Tongue (tissue), 2 donors: Measurements from ENCODE around the gene HK1. TPM values are rescaled to one million over a fixed set of nuclear protein-coding genes. Genes with fewer than 3 reads are reported as not detected.

Experiments used
- DNase-seq: peaks from one replicate; pipeline ENCODE4 v3.0.0-alpha.2; 2015
- total RNA-seq: library from RNA; depleted of rRNA; stranded (reverse); fragments of >200 nt; gene quantifications from one replicate; pipeline ENCODE4 v1.2.3, GENCODE V29; 2014

The HK1 gene
- total RNA-seq, 1 donor from 2014 or later = 82.1 TPM

- no peak for DNase-seq
Observed at GRCh38 chr10:69377191-69377590, 98.9 kb downstream of the HK1 start.

DNA sequence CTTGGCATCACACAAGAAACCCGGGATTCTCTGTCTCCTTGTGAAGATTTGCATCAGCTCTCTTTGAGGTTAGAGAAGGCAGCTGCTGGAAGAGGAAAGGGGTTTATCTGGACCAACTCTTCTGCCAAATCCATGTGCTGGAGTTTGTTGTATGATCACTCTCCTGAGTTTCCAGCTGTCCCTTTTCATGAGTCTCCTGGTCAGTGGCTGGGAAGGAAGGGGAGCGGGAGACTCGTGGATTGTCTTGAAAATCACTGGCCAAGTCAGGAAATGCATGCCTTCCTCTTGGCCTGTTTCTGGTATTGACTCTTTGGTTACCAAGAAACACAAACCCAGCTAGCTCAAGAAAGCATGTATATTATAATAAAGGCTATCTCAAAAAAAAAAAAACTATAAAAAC lies 99.6 kb downstream of the HK1 start:
- DNase-seq = peak; percentile 65

GRCh38 chr10:69379800-69380199 lies 101.5 kb downstream of the HK1 start:
- no peak for DNase-seq

GRCh38 chr10:69382382-69383117 lies 104.3 kb downstream of the HK1 start:
- no peak for DNase-seq

DNA sequence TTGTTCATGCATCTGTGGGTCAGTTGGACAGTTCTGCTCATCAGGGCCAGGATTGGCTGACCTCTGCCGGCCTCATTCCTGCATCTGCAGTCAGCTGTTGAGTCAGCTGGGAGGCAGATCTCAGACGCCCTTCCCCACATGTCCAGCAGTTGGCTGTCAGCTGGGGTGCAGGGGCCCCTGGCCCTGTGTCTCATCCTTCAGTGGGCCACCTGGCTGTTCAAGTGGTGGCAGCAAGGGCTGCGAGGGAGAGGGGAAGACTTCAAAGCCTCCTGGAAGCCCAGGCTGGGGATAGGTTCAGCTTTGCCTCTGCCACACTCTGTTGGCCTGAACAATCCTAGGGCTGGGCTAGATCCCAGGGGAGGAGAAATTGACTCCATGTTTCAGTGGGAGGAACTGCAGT lies 105.3 kb downstream of the HK1 start:
- peak; percentile 64 for DNase-seq

- no peak for DNase-seq
Observed at GRCh38 chr10:69384320-69384719, 106.0 kb downstream of the HK1 start.

DNA sequence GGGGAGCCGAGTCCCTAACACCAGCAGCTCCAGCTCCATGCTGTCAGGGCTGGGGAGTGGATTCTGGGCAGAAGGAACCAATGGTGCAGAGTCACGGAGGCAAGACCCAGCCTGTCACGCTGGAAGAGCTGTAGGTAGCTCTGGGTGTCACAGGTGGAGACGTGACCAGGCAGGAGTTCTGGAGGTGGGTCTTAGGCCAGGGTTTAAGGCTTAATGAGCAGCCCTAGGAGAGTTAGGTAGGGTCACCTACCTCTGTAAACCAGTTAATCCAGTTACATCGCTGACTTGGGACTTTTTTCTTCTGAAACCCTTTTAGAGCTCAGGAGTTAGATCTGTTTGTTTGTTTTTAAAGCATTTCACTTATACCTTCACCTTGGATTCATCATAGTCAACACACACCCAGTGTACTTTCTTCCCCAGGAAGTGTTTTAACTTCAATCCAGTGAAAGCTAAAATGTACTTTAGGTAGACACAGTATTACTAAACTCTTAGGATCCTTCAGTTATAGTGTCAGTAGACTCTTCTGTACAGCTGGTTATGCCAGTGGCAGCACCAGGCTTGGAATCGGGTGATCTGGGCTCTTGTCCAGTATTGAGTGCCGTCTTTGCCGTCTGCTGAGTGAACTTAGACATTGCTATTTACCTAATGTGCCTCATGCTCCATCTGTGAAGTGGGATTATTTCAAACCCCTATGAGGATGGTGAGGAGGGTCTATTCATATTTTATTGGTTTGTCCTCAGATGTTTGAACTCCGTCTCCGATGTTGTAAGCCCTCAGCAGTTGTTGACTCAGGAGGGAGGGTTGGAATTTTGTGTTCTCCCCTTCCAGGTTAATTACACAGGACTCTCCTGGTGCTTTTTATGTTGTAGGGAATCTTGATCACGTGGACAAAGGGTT lies 107.4 kb downstream of the HK1 start:
- DNase-seq = peak; percentile 65

GRCh38 chr10:69387500-69387899 lies 109.2 kb downstream of the HK1 start:
- DNase-seq = no peak

GRCh38 chr10:69388488-69388887 lies 110.2 kb downstream of the HK1 start:
- DNase-seq = no peak

DNA sequence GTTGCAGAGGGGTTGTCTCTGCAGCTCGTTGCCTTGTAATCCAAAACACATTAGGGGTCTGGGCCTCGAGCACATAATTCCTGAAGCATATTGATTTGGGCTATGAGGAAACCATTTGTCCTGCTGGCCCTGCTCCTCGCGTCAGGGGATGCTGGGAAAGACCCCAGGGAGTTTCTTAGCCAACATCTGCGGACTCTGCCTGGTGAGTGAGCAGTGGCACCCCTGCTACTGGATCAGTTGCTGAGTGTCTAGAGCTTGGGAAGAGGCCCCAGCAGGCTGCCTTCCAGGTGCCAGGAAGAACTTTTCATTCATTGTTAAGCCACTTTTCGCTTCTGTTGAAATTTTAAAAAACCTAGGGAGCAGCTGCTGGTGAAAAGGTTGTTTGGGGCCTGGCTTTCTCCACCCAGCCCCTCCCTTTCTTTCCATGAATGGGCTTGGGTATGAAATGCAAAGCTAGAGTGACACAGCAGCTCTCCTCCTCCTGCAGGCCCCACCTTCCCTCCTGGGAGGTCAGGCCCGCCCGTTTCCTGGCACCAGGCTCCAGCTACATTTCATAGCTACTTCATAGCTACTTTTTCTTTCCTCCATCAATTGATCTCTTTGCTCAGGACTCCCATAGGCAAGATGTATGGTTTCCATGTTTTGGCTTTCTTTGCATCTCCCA lies 111.7 kb downstream of the HK1 start:
- DNase-seq = peak; percentile 73

GRCh38 chr10:69391158-69391557 lies 112.9 kb downstream of the HK1 start:
- no peak for DNase-seq

GRCh38 chr10:69392481-69393000 lies 114.2 kb downstream of the HK1 start:
- peak; percentile 94 for DNase-seq

GRCh38 chr10:69394020-69394419 lies 115.7 kb downstream of the HK1 start:
- no peak for DNase-seq

- DNase-seq = peak; percentile 64
Observed at GRCh38 chr10:69397972-69398371, 119.7 kb downstream of the HK1 start.

GRCh38 chr10:69398466-69398865 lies 120.2 kb downstream of the HK1 start:
- DNase-seq = no peak

GRCh38 chr10:69400936-69401335 lies 122.6 kb downstream of the HK1 start:
- no peak for DNase-seq

- DNase-seq = no peak
Observed at GRCh38 chr10:69401416-69401815, 123.1 kb downstream of the HK1 start.

DNA sequence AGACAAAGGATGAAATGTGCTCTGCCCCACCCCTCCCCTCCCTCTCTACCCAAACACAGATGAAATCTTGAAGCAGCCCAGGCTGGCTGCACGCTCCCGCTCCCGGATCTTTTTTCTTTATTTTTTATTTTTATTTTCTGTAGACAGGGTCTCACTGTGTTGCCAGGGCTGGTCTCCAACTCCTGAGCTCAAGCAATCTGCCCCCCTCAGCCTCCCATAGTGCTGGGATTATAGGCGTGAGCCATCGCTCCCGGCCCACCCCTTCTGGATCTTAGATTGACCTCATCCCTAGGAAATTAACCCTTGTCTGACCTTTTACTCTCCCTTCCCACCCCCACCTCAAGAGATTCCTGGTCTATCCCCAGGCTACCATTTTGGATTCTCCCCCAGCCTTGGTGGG lies 124.1 kb downstream of the HK1 start:
- DNase-seq = no peak

- no peak for DNase-seq
Observed at GRCh38 chr10:69403066-69403465, 124.8 kb downstream of the HK1 start.

- DNase-seq = no peak
Observed at GRCh38 chr10:69403519-69403918, 125.2 kb downstream of the HK1 start.

DNA sequence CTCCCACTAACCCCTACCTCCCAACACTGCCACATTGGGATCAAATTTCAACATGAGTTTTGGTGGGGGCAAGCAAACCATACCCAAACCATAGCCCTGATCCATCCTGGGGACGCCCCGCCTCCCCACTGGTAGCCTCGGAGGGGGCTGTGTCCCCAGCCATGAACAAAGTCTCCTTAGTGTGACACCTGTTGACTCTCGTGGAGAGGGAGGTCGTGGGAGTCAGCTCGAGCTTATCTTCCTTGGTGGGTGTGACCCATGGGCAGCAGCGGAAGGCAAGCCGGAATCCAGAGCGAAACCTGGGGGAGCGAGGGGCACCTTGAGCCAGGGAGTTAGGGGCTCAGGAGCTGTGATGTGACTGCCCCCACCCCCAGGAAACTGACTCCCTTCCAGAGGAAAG lies 126.5 kb downstream of the HK1 start:
- DNase-seq = no peak

DNA sequence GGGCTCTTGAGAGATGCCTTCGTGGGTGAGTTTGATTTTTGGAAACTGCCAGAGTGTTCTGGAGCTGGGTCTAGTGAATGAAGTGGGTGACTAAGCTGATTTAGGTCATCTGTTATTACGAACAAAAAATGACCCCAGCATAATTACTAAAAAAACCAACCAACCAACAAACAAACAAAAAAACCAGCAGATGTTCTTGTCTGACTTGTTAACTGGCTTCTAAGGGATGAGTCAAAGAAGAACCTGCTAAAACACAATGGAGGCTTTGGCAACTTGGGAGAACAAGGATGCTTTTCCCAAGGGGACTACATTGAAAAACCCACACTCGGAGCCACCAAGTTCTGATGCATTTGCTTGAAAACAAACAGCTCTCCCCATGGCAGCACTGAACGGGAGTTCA lies 126.9 kb downstream of the HK1 start:
- no peak for DNase-seq

DNA sequence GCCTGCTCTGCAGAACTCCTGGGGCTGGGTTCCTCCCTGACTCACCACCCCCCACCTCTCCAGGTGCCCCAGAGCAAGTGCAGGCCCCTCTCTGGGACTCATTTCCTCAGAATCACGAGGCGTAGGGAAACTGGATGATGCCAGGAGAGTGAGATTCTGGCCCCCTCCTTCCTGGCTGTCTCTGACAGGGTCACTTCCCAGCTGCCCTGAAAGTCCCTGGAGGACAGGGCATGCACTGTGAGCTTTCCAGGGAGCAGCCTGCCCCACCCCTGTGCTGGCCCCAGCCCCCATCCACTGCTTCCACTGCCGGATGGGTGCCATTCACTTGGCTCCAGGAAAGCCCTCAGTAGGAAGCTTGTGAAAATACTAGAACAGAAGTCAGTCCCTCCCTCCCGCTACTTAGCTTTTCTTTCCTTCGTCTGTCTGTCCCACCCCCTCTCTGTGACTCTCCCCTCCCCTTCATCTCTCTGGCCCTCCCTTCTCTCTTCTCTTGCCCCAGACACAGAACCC lies 128.1 kb downstream of the HK1 start:
- DNase-seq = no peak
